Tibial nerve (tissue), 3 donors: ENCODE results near the gene TCEAL9.

Source experiments
- EP300 ChIP-seq, 2 donors: sonication (generic); formaldehyde crosslinking; IDR thresholded peaks; one replicate each; pipeline ENCODE4 v1.6.1; 2017; ENCODE audit warnings: antibody characterized with exemption in 2 of 2, mild to moderate bottlenecking in 1 of 2
- POLR2A ChIP-seq, 2 donors: fragments of 450-650 bp; IDR thresholded peaks; one replicate each; pipeline ENCODE4 v1.6.1; 2017; ENCODE audit warnings: antibody characterized with exemption in 2 of 2, mild to moderate bottlenecking in 2 of 2, moderate library complexity in 2 of 2

GRCh38 chrX:103361798-103362197 is 5.5 kb downstream of the TCEAL9 start:
- TF ChIP-seq POLR2A (IDR thresholded peaks at IDR 0.05) (no peak), EP300 (IDR thresholded peaks at IDR 0.05) (no peak)
